WTC11 (cell line): ENCODE measurements around the gene FFAR3. TPM values are rescaled to one million over a fixed set of nuclear protein-coding genes. Genes with fewer than 3 reads are reported as not detected.

Experiments used
- ATAC-seq: fragments of 200-7000 bp; cut with Tn5 transposase; 2 replicates; pipeline ENCODE4 v1.10.0; 2021; ENCODE audit warnings: mild to moderate bottlenecking, moderate library complexity
- Bru-seq: library from RNA; stranded (reverse); fragments of 400-500 nt; gene quantifications from one replicate; lab custom pipeline; 2021; lab: Mats Ljungman, UMichigan
- CTCF ChIA-PET: fragments of 300-600 bp; sonication (Branson Sonifier 250); formaldehyde crosslinking; loops from one replicate; lab custom pipeline; 2021; ENCODE audit warnings: antibody characterized with exemption; lab: Charles Lee
- POLR2A ChIA-PET: fragments of 350-600 bp; sonication (Branson Sonifier 250); formaldehyde crosslinking; loops from one replicate; lab custom pipeline; 2021; ENCODE audit warnings: antibody characterized with exemption; lab: Charles Lee
- DNase-seq: peaks from one replicate; pipeline ENCODE4 v3.0.0; 2021; ENCODE audit warnings: low spot score
- H3K27ac Mint-ChIP-seq: 2 replicates; pipeline ENCODE4 v1.8.0; 2021; ENCODE audit warnings: mixed read lengths
- H3K27me3 Mint-ChIP-seq: 2 replicates; pipeline ENCODE4 v1.8.0; 2021; ENCODE audit warnings: low read depth, mild to moderate bottlenecking, moderate library complexity, mixed read lengths
- H3K36me3 Mint-ChIP-seq: 2 replicates; pipeline ENCODE4 v1.8.0; 2021; ENCODE audit warnings: mixed read lengths
- H3K4me1 Mint-ChIP-seq: 2 replicates; pipeline ENCODE4 v1.8.0; 2022; ENCODE audit warnings: mixed read lengths
- H3K4me3 Mint-ChIP-seq: 2 replicates; pipeline ENCODE4 v1.8.0; 2021; ENCODE audit warnings: mild to moderate bottlenecking, moderate library complexity, mixed read lengths
- H3K9me3 Mint-ChIP-seq: 2 replicates; pipeline ENCODE4 v1.8.0; 2021; ENCODE audit warnings: mixed read lengths
- ATF1 ChIP-seq: sonication (generic); formaldehyde crosslinking; IDR thresholded peaks from 2 replicates; pipeline ENCODE4 v1.8.1; 2023; ENCODE audit warnings: mild to moderate bottlenecking, moderate library complexity, missing genetic modification reagents
- CDX4 ChIP-seq: fragments of 250-450 bp; sonication (Bioruptor Pico); IDR thresholded peaks from 2 replicates; pipeline ENCODE4 v1.9.0; 2021; ENCODE audit warnings: moderate library complexity, mild to moderate bottlenecking, inconsistent platforms, borderline replicate concordance
- CREB1 ChIP-seq: sonication (generic); formaldehyde crosslinking; IDR thresholded peaks from 2 replicates; pipeline ENCODE4 v1.8.0; 2023; ENCODE audit warnings: mild to moderate bottlenecking, missing genetic modification reagents
- ETV6 ChIP-seq: sonication (generic); formaldehyde crosslinking; IDR thresholded peaks from 2 replicates; pipeline ENCODE4 v1.8.1; 2022; ENCODE audit warnings: mild to moderate bottlenecking, missing genetic modification reagents
- FOXJ3 ChIP-seq: sonication (generic); formaldehyde crosslinking; IDR thresholded peaks from 2 replicates; pipeline ENCODE4 v1.9.0; 2021; ENCODE audit warnings: missing genetic modification reagents, mild to moderate bottlenecking, borderline replicate concordance
- FOXK1 ChIP-seq: sonication (generic); formaldehyde crosslinking; IDR thresholded peaks from 2 replicates; pipeline ENCODE4 v1.8.0; 2022; ENCODE audit warnings: mild to moderate bottlenecking, moderate library complexity, missing genetic modification reagents
- FOXP1 ChIP-seq: sonication (generic); formaldehyde crosslinking; IDR thresholded peaks from 2 replicates; pipeline ENCODE4 v1.8.0; 2022; ENCODE audit warnings: missing genetic modification reagents, mild to moderate bottlenecking, moderate library complexity, borderline replicate concordance
- JUN ChIP-seq: sonication (generic); formaldehyde crosslinking; IDR thresholded peaks from 2 replicates; pipeline ENCODE4 v1.8.0; 2023; ENCODE audit warnings: mild to moderate bottlenecking, missing genetic modification reagents
- MXD4 ChIP-seq: fragments of 250-450 bp; sonication (Bioruptor Pico); IDR thresholded peaks from 2 replicates; pipeline ENCODE4 v1.8.0; 2021; ENCODE audit warnings: mild to moderate bottlenecking, moderate library complexity, borderline replicate concordance
- MYBL2 ChIP-seq: sonication (generic); formaldehyde crosslinking; IDR thresholded peaks from 2 replicates; pipeline ENCODE4 v1.8.1; 2023; ENCODE audit warnings: mild to moderate bottlenecking, moderate library complexity, missing genetic modification reagents
- NR1H2 ChIP-seq: sonication (generic); formaldehyde crosslinking; IDR thresholded peaks from 2 replicates; pipeline ENCODE4 v1.9.0; 2021; ENCODE audit warnings: mild to moderate bottlenecking, moderate library complexity, missing genetic modification reagents
- RELA ChIP-seq: sonication (generic); formaldehyde crosslinking; IDR thresholded peaks from 2 replicates; pipeline ENCODE4 v1.8.1; 2022; ENCODE audit warnings: missing genetic modification reagents, mild to moderate bottlenecking, borderline replicate concordance
- ZNF219 ChIP-seq: sonication (generic); formaldehyde crosslinking; IDR thresholded peaks from 2 replicates; pipeline ENCODE4 v1.8.0; 2023; ENCODE audit warnings: missing genetic modification reagents, mild to moderate bottlenecking, borderline replicate concordance
- ZNF425 ChIP-seq: fragments of 250-450 bp; sonication (Bioruptor Pico); conservative IDR thresholded peaks from 2 replicates; pipeline ENCODE4 v1.9.0; 2021; ENCODE audit warnings: mild to moderate bottlenecking
- long read RNA-seq, 3 experiments: library from RNA in 1 of 3; library from capped mRNA in 1 of 3; library from polyadenylated mRNA in 1 of 3; unstranded in 2 of 3; stranded (forward) in 1 of 3; transcript quantifications; one replicate each; pipeline ENCODE4 v2.0.0, GENCODE V29; 2021
- total RNA-seq: library from RNA; stranded (reverse); gene quantifications from 3 replicates; pipeline ENCODE4 v1.2.3, GENCODE V29; 2021
- TF ChIP-seq, protein P1 (sequence below): sonication (generic); formaldehyde crosslinking; IDR thresholded peaks from 2 replicates; pipeline ENCODE4 v1.8.0; 2022; ENCODE audit warnings: mild to moderate bottlenecking, missing genetic modification reagents
- TF ChIP-seq, protein P2 (sequence below): fragments of 250-450 bp; sonication (Bioruptor Pico); IDR thresholded peaks from 2 replicates; pipeline ENCODE4 v1.8.0; 2021; ENCODE audit warnings: mild to moderate bottlenecking
- TF ChIP-seq, protein P3 (sequence below): fragments of 250-450 bp; sonication (Bioruptor Pico); IDR thresholded peaks from 2 replicates; pipeline ENCODE4 v1.9.0; 2021; ENCODE audit warnings: mild to moderate bottlenecking
- TF ChIP-seq, protein P4 (sequence below): sonication (generic); formaldehyde crosslinking; IDR thresholded peaks from 2 replicates; pipeline ENCODE4 v1.8.0; 2023; ENCODE audit warnings: mild to moderate bottlenecking, missing genetic modification reagents
- TF ChIP-seq, protein P5 (sequence below): sonication (generic); formaldehyde crosslinking; conservative IDR thresholded peaks from 2 replicates; pipeline ENCODE4 v1.8.1; 2022; ENCODE audit warnings: mild to moderate bottlenecking, missing genetic modification reagents
- TF ChIP-seq, protein P6 (sequence below): sonication (generic); formaldehyde crosslinking; IDR thresholded peaks from 2 replicates; pipeline ENCODE4 v1.8.0; 2022; ENCODE audit warnings: mild to moderate bottlenecking, missing genetic modification reagents

The FFAR3 gene
- total RNA-seq (not detected in 3 replicates), Bru-seq, nascent RNA (not detected)
- long read RNA-seq, experiment 1: 0 reads
- long read RNA-seq, experiment 2: 0 reads
- long read RNA-seq, experiment 3: 0 reads

DNA sequence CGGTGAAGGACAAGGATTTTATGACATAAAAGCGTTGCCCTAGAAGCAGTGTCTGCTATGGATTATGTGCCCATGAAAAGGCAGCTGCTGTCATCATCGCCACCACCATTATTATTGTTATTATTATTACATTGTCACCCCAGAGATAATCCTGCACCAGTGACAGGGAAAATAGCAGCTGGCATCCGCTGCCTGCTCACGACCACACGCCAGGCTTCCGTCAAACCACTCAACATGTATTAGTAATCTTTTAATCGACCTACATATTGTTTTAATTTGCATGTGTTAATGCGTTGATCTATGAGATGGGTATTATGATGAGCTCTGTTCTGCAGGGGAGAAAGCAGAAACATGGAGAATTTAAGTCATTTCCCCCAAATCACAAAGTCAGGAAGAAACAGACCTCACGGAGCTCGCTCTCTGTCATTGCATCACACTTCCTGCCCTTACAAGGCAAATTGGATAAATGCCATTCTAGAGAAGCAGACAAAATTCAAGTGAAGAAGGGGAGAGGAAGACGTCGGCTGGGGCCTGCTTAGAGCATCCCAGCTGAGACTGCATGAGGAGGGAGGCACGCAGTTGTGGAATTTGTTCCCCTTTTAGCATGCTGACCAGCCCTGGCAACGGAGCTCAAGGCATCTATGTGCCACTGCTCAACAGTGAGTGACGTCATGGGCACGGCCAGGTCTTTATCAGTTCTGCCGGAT is at the start of gene FFAR3:
Gene FFAR3, plus strand, starts transcription at position 594 of the 707 bp plus-strand sequence. CDS start 431 bp downstream, outside the sequence.
- no peak for DNase-seq
- no peaks in the 10 kb centered on the region for H3K27me3 Mint-ChIP-seq
- no peaks in the 10 kb centered on the region for H3K36me3 Mint-ChIP-seq
- ChIA-PET CTCF (interaction anchor here (0.6 to 1.7 kb wide), 7 partner anchors 46 to 152 kb away, joined by 3 to 8 read pairs (median 4); partner anchors contain the start of gene USF2), POLR2A (interaction anchor here (0.8 kb wide), 1 partner anchor 153 kb away, joined by 3 read pairs; no protein-coding TSS in a partner anchor)
- H3K27ac Mint-ChIP-seq: no peak within 1 kb of the TSS
- H3K4me1 Mint-ChIP-seq: peaks cover 4% of the 10 kb centered on the region; the same call in 1 of the 2 replicates
- no peak within 1 kb of the TSS for H3K4me3 Mint-ChIP-seq
- no peaks in the 10 kb centered on the region for H3K9me3 Mint-ChIP-seq
- no peak for TF ChIP-seq FOXP1
- TF ChIP-seq MXD4 (CRISPR knock-in tag): no peak
- TF ChIP-seq NR1H2 (CRISPR knock-in tag): no peak
- TF ChIP-seq, protein P1, sequence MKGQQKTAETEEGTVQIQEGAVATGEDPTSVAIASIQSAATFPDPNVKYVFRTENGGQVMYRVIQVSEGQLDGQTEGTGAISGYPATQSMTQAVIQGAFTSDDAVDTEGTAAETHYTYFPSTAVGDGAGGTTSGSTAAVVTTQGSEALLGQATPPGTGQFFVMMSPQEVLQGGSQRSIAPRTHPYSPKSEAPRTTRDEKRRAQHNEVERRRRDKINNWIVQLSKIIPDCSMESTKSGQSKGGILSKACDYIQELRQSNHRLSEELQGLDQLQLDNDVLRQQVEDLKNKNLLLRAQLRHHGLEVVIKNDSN (CRISPR knock-in tag): no peak
- no peak for TF ChIP-seq ATF1
- TF ChIP-seq, protein P2, sequence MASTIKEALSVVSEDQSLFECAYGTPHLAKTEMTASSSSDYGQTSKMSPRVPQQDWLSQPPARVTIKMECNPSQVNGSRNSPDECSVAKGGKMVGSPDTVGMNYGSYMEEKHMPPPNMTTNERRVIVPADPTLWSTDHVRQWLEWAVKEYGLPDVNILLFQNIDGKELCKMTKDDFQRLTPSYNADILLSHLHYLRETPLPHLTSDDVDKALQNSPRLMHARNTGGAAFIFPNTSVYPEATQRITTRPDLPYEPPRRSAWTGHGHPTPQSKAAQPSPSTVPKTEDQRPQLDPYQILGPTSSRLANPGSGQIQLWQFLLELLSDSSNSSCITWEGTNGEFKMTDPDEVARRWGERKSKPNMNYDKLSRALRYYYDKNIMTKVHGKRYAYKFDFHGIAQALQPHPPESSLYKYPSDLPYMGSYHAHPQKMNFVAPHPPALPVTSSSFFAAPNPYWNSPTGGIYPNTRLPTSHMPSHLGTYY: no peak
- no peak for TF ChIP-seq FOXJ3 (CRISPR knock-in tag)
- no peak for TF ChIP-seq MYBL2 (CRISPR knock-in tag)
- TF ChIP-seq FOXK1: no peak
- no peak for TF ChIP-seq ZNF425 (CRISPR knock-in tag)
- no peak for ATAC-seq

- H3K9me3 Mint-ChIP-seq: no peaks in the 10 kb centered on the region
- POLR2A ChIA-PET: no interaction called here
- H3K27me3 Mint-ChIP-seq: no peaks in the 10 kb centered on the region
- H3K4me1 Mint-ChIP-seq: no peaks in the 10 kb centered on the region
- H3K4me3 Mint-ChIP-seq: no peak overlapping the region
- CTCF ChIA-PET: interaction anchor here (1.2 kb wide), 1 partner anchor 241 kb away, joined by 4 read pairs; no protein-coding TSS in a partner anchor
- DNase-seq (no peak), ATAC-seq (no peak)
- 0 out of 2 replicates have a peak overlapping the region, but pooled peaks have one; percentile 48 for H3K27ac Mint-ChIP-seq
- H3K36me3 Mint-ChIP-seq: no peaks in the 10 kb centered on the region
- TF ChIP-seq ZNF219 (CRISPR knock-in tag) (no peak), ETV6 (CRISPR knock-in tag) (no peak), JUN (CRISPR knock-in tag) (no peak), ATF1 (no peak), CDX4 (CRISPR knock-in tag) (no peak), CREB1 (CRISPR knock-in tag) (no peak), RELA (no peak)
- TF ChIP-seq, protein P3, sequence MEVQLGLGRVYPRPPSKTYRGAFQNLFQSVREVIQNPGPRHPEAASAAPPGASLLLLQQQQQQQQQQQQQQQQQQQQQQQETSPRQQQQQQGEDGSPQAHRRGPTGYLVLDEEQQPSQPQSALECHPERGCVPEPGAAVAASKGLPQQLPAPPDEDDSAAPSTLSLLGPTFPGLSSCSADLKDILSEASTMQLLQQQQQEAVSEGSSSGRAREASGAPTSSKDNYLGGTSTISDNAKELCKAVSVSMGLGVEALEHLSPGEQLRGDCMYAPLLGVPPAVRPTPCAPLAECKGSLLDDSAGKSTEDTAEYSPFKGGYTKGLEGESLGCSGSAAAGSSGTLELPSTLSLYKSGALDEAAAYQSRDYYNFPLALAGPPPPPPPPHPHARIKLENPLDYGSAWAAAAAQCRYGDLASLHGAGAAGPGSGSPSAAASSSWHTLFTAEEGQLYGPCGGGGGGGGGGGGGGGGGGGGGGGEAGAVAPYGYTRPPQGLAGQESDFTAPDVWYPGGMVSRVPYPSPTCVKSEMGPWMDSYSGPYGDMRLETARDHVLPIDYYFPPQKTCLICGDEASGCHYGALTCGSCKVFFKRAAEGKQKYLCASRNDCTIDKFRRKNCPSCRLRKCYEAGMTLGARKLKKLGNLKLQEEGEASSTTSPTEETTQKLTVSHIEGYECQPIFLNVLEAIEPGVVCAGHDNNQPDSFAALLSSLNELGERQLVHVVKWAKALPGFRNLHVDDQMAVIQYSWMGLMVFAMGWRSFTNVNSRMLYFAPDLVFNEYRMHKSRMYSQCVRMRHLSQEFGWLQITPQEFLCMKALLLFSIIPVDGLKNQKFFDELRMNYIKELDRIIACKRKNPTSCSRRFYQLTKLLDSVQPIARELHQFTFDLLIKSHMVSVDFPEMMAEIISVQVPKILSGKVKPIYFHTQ (CRISPR knock-in tag): no peak
- TF ChIP-seq, protein P4, sequence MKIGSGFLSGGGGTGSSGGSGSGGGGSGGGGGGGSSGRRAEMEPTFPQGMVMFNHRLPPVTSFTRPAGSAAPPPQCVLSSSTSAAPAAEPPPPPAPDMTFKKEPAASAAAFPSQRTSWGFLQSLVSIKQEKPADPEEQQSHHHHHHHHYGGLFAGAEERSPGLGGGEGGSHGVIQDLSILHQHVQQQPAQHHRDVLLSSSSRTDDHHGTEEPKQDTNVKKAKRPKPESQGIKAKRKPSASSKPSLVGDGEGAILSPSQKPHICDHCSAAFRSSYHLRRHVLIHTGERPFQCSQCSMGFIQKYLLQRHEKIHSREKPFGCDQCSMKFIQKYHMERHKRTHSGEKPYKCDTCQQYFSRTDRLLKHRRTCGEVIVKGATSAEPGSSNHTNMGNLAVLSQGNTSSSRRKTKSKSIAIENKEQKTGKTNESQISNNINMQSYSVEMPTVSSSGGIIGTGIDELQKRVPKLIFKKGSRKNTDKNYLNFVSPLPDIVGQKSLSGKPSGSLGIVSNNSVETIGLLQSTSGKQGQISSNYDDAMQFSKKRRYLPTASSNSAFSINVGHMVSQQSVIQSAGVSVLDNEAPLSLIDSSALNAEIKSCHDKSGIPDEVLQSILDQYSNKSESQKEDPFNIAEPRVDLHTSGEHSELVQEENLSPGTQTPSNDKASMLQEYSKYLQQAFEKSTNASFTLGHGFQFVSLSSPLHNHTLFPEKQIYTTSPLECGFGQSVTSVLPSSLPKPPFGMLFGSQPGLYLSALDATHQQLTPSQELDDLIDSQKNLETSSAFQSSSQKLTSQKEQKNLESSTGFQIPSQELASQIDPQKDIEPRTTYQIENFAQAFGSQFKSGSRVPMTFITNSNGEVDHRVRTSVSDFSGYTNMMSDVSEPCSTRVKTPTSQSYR (CRISPR knock-in tag): no peak
- TF ChIP-seq, protein P5, sequence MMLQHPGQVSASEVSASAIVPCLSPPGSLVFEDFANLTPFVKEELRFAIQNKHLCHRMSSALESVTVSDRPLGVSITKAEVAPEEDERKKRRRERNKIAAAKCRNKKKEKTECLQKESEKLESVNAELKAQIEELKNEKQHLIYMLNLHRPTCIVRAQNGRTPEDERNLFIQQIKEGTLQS: no peak
- TF ChIP-seq, protein P1 (CRISPR knock-in tag): no peak
- TF ChIP-seq, protein P6, sequence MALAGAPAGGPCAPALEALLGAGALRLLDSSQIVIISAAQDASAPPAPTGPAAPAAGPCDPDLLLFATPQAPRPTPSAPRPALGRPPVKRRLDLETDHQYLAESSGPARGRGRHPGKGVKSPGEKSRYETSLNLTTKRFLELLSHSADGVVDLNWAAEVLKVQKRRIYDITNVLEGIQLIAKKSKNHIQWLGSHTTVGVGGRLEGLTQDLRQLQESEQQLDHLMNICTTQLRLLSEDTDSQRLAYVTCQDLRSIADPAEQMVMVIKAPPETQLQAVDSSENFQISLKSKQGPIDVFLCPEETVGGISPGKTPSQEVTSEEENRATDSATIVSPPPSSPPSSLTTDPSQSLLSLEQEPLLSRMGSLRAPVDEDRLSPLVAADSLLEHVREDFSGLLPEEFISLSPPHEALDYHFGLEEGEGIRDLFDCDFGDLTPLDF (CRISPR knock-in tag): no peak
These were observed 49.4 kb upstream of the FFAR3 start for GRCh38 chr19:35308910-35309309.
